HEK293 (cell line): ENCODE results near the gene LASP1.

ENCODE experiments used
- CTCF ChIA-PET: fragments of 350-600 bp; formaldehyde crosslinking; extraction: SDS; loops from one replicate; lab custom pipeline; 2021; ENCODE audit warnings: antibody characterized with exemption; lab: Yijun Ruan, JAX
- POLR2A ChIA-PET: fragments of 300-600 bp; formaldehyde crosslinking; extraction: SDS; loops from one replicate; lab custom pipeline; 2020; ENCODE audit warnings: antibody characterized with exemption, inconsistent platforms; lab: Yijun Ruan, JAX
- H3K27ac ChIP-seq: fragments of 200-500 bp; sonication (Bioruptor generic); 2 replicates; pipeline ENCODE4 v1.5.1; 2014; ENCODE audit warnings: low read depth, low read length, control low read depth, inconsistent platforms; ENCODE audit errors: extremely low read depth
- H3K36me3 ChIP-seq, 2 experiments: fragments of 200-500 bp in 1 of 2; sonication (Bioruptor generic) in 1 of 2; 1 replicate in 1 of 2; 2 replicates in 1 of 2; pipeline ENCODE4 v1.5.1; 2014 to 2017; ENCODE audit warnings: inconsistent platforms in 2 of 2, low read length in 2 of 2; ENCODE audit not compliant: control insufficient read depth in 2 of 2, insufficient read depth in 1 of 2
- H3K4me1 ChIP-seq: fragments of 200-500 bp; sonication (Bioruptor generic); 2 replicates; pipeline ENCODE4 v1.5.1; 2014; ENCODE audit warnings: mild to moderate bottlenecking, low read length, inconsistent platforms; ENCODE audit not compliant: control insufficient read depth, insufficient read depth
- H3K4me3 ChIP-seq: 2 replicates; pipeline ENCODE4 v1.5.1; 2011; ENCODE audit warnings: low read depth, mild to moderate bottlenecking, control low read depth, low read length, moderate library complexity
- H3K9me3 ChIP-seq: fragments of 200-500 bp; sonication (Bioruptor generic); 2 replicates; pipeline ENCODE4 v1.5.1; 2014; ENCODE audit warnings: low read depth, low read length, inconsistent platforms; ENCODE audit not compliant: control insufficient read depth, insufficient read depth
- EGR2 ChIP-seq: fragments of 450-650 bp; formaldehyde crosslinking; IDR thresholded peaks from 2 replicates; pipeline ENCODE4 v1.5.1; 2016; ENCODE audit warnings: low read depth, missing biosample characterization, missing genetic modification characterization
- GFI1B ChIP-seq: fragments of 450-650 bp; formaldehyde crosslinking; IDR thresholded peaks from 2 replicates; pipeline ENCODE4 v1.5.1; 2016; ENCODE audit warnings: missing biosample characterization, missing genetic modification characterization
- GLIS1 ChIP-seq: fragments of 450-650 bp; formaldehyde crosslinking; IDR thresholded peaks from 2 replicates; pipeline ENCODE4 v1.5.1; 2016; ENCODE audit warnings: missing biosample characterization, missing genetic modification characterization
- KLF10 ChIP-seq: fragments of 450-650 bp; IDR thresholded peaks from 2 replicates; pipeline ENCODE4 v1.5.1; 2018; ENCODE audit warnings: missing biosample characterization, mild to moderate bottlenecking, missing genetic modification characterization
- OSR2 ChIP-seq: fragments of 450-650 bp; formaldehyde crosslinking; IDR thresholded peaks from 2 replicates; pipeline ENCODE4 v1.5.1; 2016; ENCODE audit warnings: missing biosample characterization, missing genetic modification characterization
- PRDM1 ChIP-seq: fragments of 450-650 bp; formaldehyde crosslinking; IDR thresholded peaks from 2 replicates; pipeline ENCODE4; 2016; ENCODE audit warnings: missing biosample characterization, missing genetic modification characterization
- PRDM4 ChIP-seq: fragments of 450-650 bp; formaldehyde crosslinking; IDR thresholded peaks from 2 replicates; pipeline ENCODE4 v1.5.1; 2017; ENCODE audit warnings: missing biosample characterization, missing genetic modification characterization
- SCRT2 ChIP-seq: fragments of 450-650 bp; formaldehyde crosslinking; IDR thresholded peaks from 2 replicates; pipeline ENCODE4 v1.5.1; 2016; ENCODE audit warnings: missing biosample characterization, missing genetic modification characterization
- SETDB1 ChIP-seq: IDR thresholded peaks from one replicate; pipeline ENCODE4 v1.6.1; 2017; ENCODE audit warnings: mild to moderate bottlenecking, low read length, moderate library complexity, mixed read lengths; ENCODE audit not compliant: insufficient read length
- SP3 ChIP-seq: fragments of 450-650 bp; formaldehyde crosslinking; IDR thresholded peaks from 2 replicates; pipeline ENCODE4 v1.5.1; 2016; ENCODE audit warnings: missing biosample characterization, missing genetic modification characterization
- TCF7L2 ChIP-seq: IDR thresholded peaks from 2 replicates; pipeline ENCODE4 v1.6.1; 2011; ENCODE audit warnings: low read depth, mild to moderate bottlenecking, inconsistent platforms, low read length, moderate library complexity, borderline replicate concordance
- TRIM28 ChIP-seq: IDR thresholded peaks from 2 replicates; pipeline ENCODE4 v1.6.1; 2011; ENCODE audit warnings: low read length, control low read depth, borderline replicate concordance
- ZBTB20 ChIP-seq: fragments of 450-650 bp; formaldehyde crosslinking; IDR thresholded peaks from 2 replicates; pipeline ENCODE4 v1.5.1; 2016; ENCODE audit warnings: missing biosample characterization, missing genetic modification characterization
- ZBTB7A ChIP-seq: fragments of 450-650 bp; formaldehyde crosslinking; IDR thresholded peaks from 2 replicates; pipeline ENCODE4 v1.5.1; 2016; ENCODE audit warnings: low read depth, missing biosample characterization, missing genetic modification characterization
- ZFHX2 ChIP-seq: fragments of 450-650 bp; formaldehyde crosslinking; conservative IDR thresholded peaks from 2 replicates; pipeline ENCODE4 v1.5.1; 2016; ENCODE audit warnings: missing biosample characterization, missing genetic modification characterization
- ZNF10 ChIP-seq: fragments of 450-650 bp; formaldehyde crosslinking; IDR thresholded peaks from 2 replicates; pipeline ENCODE4 v1.5.1; 2017; ENCODE audit warnings: missing biosample characterization, missing genetic modification characterization
- ZNF112 ChIP-seq: fragments of 450-650 bp; formaldehyde crosslinking; IDR thresholded peaks from 2 replicates; pipeline ENCODE4 v1.5.0; 2017; ENCODE audit warnings: missing biosample characterization, missing genetic modification characterization
- ZNF114 ChIP-seq: fragments of 450-650 bp; formaldehyde crosslinking; IDR thresholded peaks from 2 replicates; pipeline ENCODE4 v1.5.0; 2017; ENCODE audit warnings: missing biosample characterization, missing genetic modification characterization
- ZNF140 ChIP-seq: fragments of 450-650 bp; formaldehyde crosslinking; IDR thresholded peaks from 2 replicates; pipeline ENCODE4 v1.5.1; 2016; ENCODE audit warnings: missing biosample characterization, missing genetic modification characterization
- ZNF157 ChIP-seq: fragments of 450-650 bp; formaldehyde crosslinking; IDR thresholded peaks from 2 replicates; pipeline ENCODE4 v1.5.1; 2016; ENCODE audit warnings: missing biosample characterization, missing genetic modification characterization
- ZNF184 ChIP-seq: fragments of 450-650 bp; IDR thresholded peaks from 2 replicates; pipeline ENCODE4 v1.5.1; 2018; ENCODE audit warnings: missing biosample characterization, mild to moderate bottlenecking, missing genetic modification characterization
- ZNF239 ChIP-seq: fragments of 450-650 bp; formaldehyde crosslinking; IDR thresholded peaks from 2 replicates; pipeline ENCODE4 v1.5.1; 2016; ENCODE audit warnings: missing biosample characterization, missing genetic modification characterization
- ZNF274 ChIP-seq, 2 experiments: fragments of 200-500 bp in 1 of 2; fragments of 450-650 bp in 1 of 2; sonication (Bioruptor generic) in 1 of 2; formaldehyde crosslinking in 1 of 2; IDR thresholded peaks; 2 replicates each; pipeline versions ENCODE4 v1.5.1 to v1.6.1; 2014 to 2016; ENCODE audit warnings: borderline replicate concordance in 1 of 2, inconsistent platforms in 1 of 2, low read length in 1 of 2, missing biosample characterization in 1 of 2, missing genetic modification characterization in 1 of 2
- ZNF341 ChIP-seq: fragments of 450-650 bp; formaldehyde crosslinking; IDR thresholded peaks from 2 replicates; pipeline ENCODE4; 2016; ENCODE audit warnings: low read depth, missing biosample characterization, missing genetic modification characterization
- ZNF398 ChIP-seq: fragments of 450-650 bp; formaldehyde crosslinking; IDR thresholded peaks from 2 replicates; pipeline ENCODE4 v1.5.1; 2017; ENCODE audit warnings: missing biosample characterization, missing genetic modification characterization
- ZNF433 ChIP-seq: fragments of 450-650 bp; formaldehyde crosslinking; IDR thresholded peaks from 2 replicates; pipeline ENCODE4 v1.5.1; 2016; ENCODE audit warnings: missing biosample characterization, missing genetic modification characterization, low read depth
- ZNF529 ChIP-seq: fragments of 450-650 bp; formaldehyde crosslinking; IDR thresholded peaks from 2 replicates; pipeline ENCODE4 v1.5.1; 2017; ENCODE audit warnings: missing genetic modification characterization, missing biosample characterization; ENCODE audit not compliant: insufficient replicate concordance
- ZNF600 ChIP-seq: fragments of 450-650 bp; formaldehyde crosslinking; IDR thresholded peaks from 2 replicates; pipeline ENCODE4 v1.5.1; 2016; ENCODE audit warnings: missing biosample characterization, missing genetic modification characterization
- ZNF654 ChIP-seq: fragments of 450-650 bp; formaldehyde crosslinking; IDR thresholded peaks from 2 replicates; pipeline ENCODE4 v1.5.1; 2016; ENCODE audit warnings: low read depth, missing biosample characterization, missing genetic modification characterization
- ZNF677 ChIP-seq: fragments of 450-650 bp; IDR thresholded peaks from 2 replicates; pipeline ENCODE4 v1.5.0; 2018; ENCODE audit warnings: missing biosample characterization, mild to moderate bottlenecking, missing genetic modification characterization, moderate library complexity
- ZNF768 ChIP-seq: fragments of 450-650 bp; formaldehyde crosslinking; IDR thresholded peaks from 2 replicates; pipeline ENCODE4 v1.5.1; 2018; ENCODE audit warnings: missing biosample characterization, mild to moderate bottlenecking, missing genetic modification characterization
- ZNF791 ChIP-seq: fragments of 450-650 bp; formaldehyde crosslinking; IDR thresholded peaks from 2 replicates; pipeline ENCODE4 v1.5.1; 2016; ENCODE audit warnings: missing biosample characterization, missing genetic modification characterization
- ZNF837 ChIP-seq: fragments of 450-650 bp; formaldehyde crosslinking; IDR thresholded peaks from 2 replicates; pipeline ENCODE4 v1.5.1; 2016; ENCODE audit warnings: missing biosample characterization, missing genetic modification characterization

Gene LASP1

GRCh38 chr17:38899421-38899820, 29.6 kb downstream of the LASP1 start:
- Histone ChIP-seq H3K9me3 (no peaks in the 10 kb centered on the region), H3K27ac (no peak overlapping the region), H3K4me3 (no peak overlapping the region), H3K4me1 (peaks cover 8% of the 10 kb centered on the region; the same call in 1 of the 2 replicates), H3K36me3 (peaks cover 0 to 36% of the 10 kb centered on the region in 2 experiments; a peak in 2 of 3 replicates)
- POLR2A ChIA-PET, result interaction anchor here (0.6 kb wide), 1 partner anchor 26 kb away, joined by 6 read pairs; no protein-coding TSS in a partner anchor
- no peak for TF ChIP-seq SP3 (tag by site-specific recombination)
- no peak for TF ChIP-seq ZNF114 (tag by site-specific recombination)
- TF ChIP-seq ZNF768 (tag by site-specific recombination), result no peak
- TF ChIP-seq SETDB1, result no peak
- TF ChIP-seq ZNF184 (tag by site-specific recombination), result no peak
- no peak for TF ChIP-seq ZNF791 (tag by site-specific recombination)
- no peak for TF ChIP-seq ZNF677 (tag by site-specific recombination)
- TF ChIP-seq PRDM1, result no peak
- no peak for TF ChIP-seq TCF7L2
- no peak for TF ChIP-seq ZNF274 (IDR thresholded peaks at IDR 0.05; ENCODE audit: low read length)
- TF ChIP-seq ZNF274 (tag by site-specific recombination; IDR thresholded peaks at IDR 0.05; ENCODE audit: borderline replicate concordance), result no peak
- TF ChIP-seq GFI1B, result no peak
- no peak for TF ChIP-seq ZNF529
- no peak for TF ChIP-seq ZBTB7A (tag by site-specific recombination)
- TF ChIP-seq ZNF433 (tag by site-specific recombination), result no peak
- no peak for TF ChIP-seq ZNF157 (tag by site-specific recombination)
- TF ChIP-seq ZNF112 (tag by site-specific recombination), result no peak
- no peak for TF ChIP-seq ZNF837 (tag by site-specific recombination)
- TF ChIP-seq ZNF239 (tag by site-specific recombination), result no peak
- TF ChIP-seq GLIS1 (tag by site-specific recombination), result no peak
- no peak for TF ChIP-seq PRDM4 (tag by site-specific recombination)
- CTCF ChIA-PET, result no interaction called here

- Histone ChIP-seq H3K36me3 (peaks cover 0 to 41% of the 10 kb centered on the region in 2 experiments; a peak in 2 of 3 replicates), H3K9me3 (no peaks in the 10 kb centered on the region), H3K4me3 (no peak overlapping the region), H3K27ac (no peak overlapping the region), H3K4me1 (peaks cover 8% of the 10 kb centered on the region; the same call in 1 of the 2 replicates)
- TF ChIP-seq ZNF341, result peak; percentile 47
- TF ChIP-seq SCRT2 (tag by site-specific recombination), result peak; percentile 25; the same call in 1 of the 2 replicates
- no peak for TF ChIP-seq ZNF140 (tag by site-specific recombination)
- no peak for TF ChIP-seq ZNF10
- TF ChIP-seq ZNF600 (tag by site-specific recombination), result 0 out of 2 replicates have a peak, but pooled peaks have one; percentile 15
- TF ChIP-seq OSR2, result 0 out of 2 replicates have a peak, but pooled peaks have one; percentile 15
- 0 out of 2 replicates have a peak, but pooled peaks have one; percentile 11 for TF ChIP-seq ZFHX2
- TF ChIP-seq ZNF654 (tag by site-specific recombination), result no peak
- TF ChIP-seq KLF10 (tag by site-specific recombination), result no peak
- peak; percentile 60; the same call in 1 of the 2 replicates for TF ChIP-seq GLIS1 (tag by site-specific recombination)
- peak; percentile 90 for TF ChIP-seq ZBTB20 (tag by site-specific recombination)
- peak; percentile 52; the same call in 1 of the 2 replicates for TF ChIP-seq ZNF398 (tag by site-specific recombination)
- peak; percentile 25; the same call in 1 of the 2 replicates for TF ChIP-seq TRIM28
- TF ChIP-seq EGR2 (tag by site-specific recombination), result peak; percentile 63; the same call in 1 of the 2 replicates
- ChIA-PET CTCF (interaction anchor here (0.9 to 1.7 kb wide), 9 partner anchors 14 to 274 kb away, joined by 3 to 9 read pairs (median 3); no protein-coding TSS in a partner anchor), POLR2A (interaction anchor here (1.5 to 1.7 kb wide), 2 partner anchors 29 to 32 kb away, joined by 5 to 6 read pairs; partner anchors contain the start of gene LASP1)
Measured at GRCh38 chr17:38900978-38901656, 31.3 kb downstream of the LASP1 start.
